HepG2 (cell line): ENCODE data around the gene SCNM1. TPM values are rescaled to one million over a fixed set of nuclear protein-coding genes. Genes with fewer than 3 reads are reported as not detected.

Source experiments
- BRCA1 ChIP-seq: sonication (generic); formaldehyde crosslinking; IDR thresholded peaks from 2 replicates; pipeline ENCODE4 v1.4.0; 2020; ENCODE audit warnings: missing genetic modification reagents
- HNRNPLL ChIP-seq: fragments of 200-400 bp; formaldehyde crosslinking; IDR thresholded peaks from 2 replicates; pipeline ENCODE4 v1.6.1; 2017; ENCODE audit warnings: mild to moderate bottlenecking, low read depth, low read length; ENCODE audit not compliant: poor library complexity, severe bottlenecking
- NFYB ChIP-seq: sonication (generic); formaldehyde crosslinking; IDR thresholded peaks from 2 replicates; pipeline ENCODE4 v1.4.0; 2020; ENCODE audit warnings: missing genetic modification reagents
- PCBP1 ChIP-seq: fragments of 200-400 bp; formaldehyde crosslinking; IDR thresholded peaks from 2 replicates; pipeline ENCODE4 v1.6.1; 2017; ENCODE audit warnings: mild to moderate bottlenecking, low read depth, low read length, borderline replicate concordance
- PCBP2 ChIP-seq: fragments of 200-400 bp; formaldehyde crosslinking; optimal IDR thresholded peaks from 2 replicates; pipeline ENCODE3; 2018; ENCODE audit warnings: low read length, low read depth; ENCODE audit not compliant: poor library complexity, severe bottlenecking
- SALL2 ChIP-seq: sonication (generic); formaldehyde crosslinking; IDR thresholded peaks from 2 replicates; pipeline ENCODE4 v1.8.1; 2023; ENCODE audit warnings: mild to moderate bottlenecking, missing genetic modification reagents, inconsistent platforms
- SMAD9 ChIP-seq: sonication (generic); formaldehyde crosslinking; IDR thresholded peaks from 2 replicates; pipeline ENCODE4 v1.5.1; 2020; ENCODE audit warnings: mild to moderate bottlenecking, missing genetic modification reagents
- polyA plus RNA-seq, 8 experiments: library from polyadenylated mRNA; depleted of rRNA in 3 of 8; stranded (reverse) in 7 of 8; unstranded in 1 of 8; fragments of >200 nt; fragmentation: Illumina TruSeq in 4 of 8; extraction: Trizol in 4 of 8; gene quantifications; 2 replicates each; pipeline versions ENCODE4 v1.2.1 to v1.2.3, GENCODE V29; 2011 to 2016; ENCODE audit warnings: low read depth in 4 of 8, missing spikeins in 1 of 8, mixed read lengths in 1 of 8; ENCODE audit not compliant: insufficient read depth in 1 of 8
- total RNA-seq, 5 experiments: library from RNA; depleted of rRNA; stranded (reverse); fragments of >200 nt; fragmentation: Illumina TruSeq; extraction: Trizol; gene quantifications; 2 replicates each; pipeline ENCODE4 v1.2.3, GENCODE V29; 2016; ENCODE audit warnings: low read depth in 1 of 5
- TF ChIP-seq, protein P1 (sequence below): sonication (generic); formaldehyde crosslinking; IDR thresholded peaks from 2 replicates; pipeline ENCODE4 v1.4.0; 2020; ENCODE audit warnings: mild to moderate bottlenecking, missing genetic modification reagents
- TF ChIP-seq, protein P2 (sequence below): sonication (generic); formaldehyde crosslinking; IDR thresholded peaks from 2 replicates; pipeline ENCODE4 v1.5.1; 2020; ENCODE audit warnings: missing genetic modification reagents, mild to moderate bottlenecking, borderline replicate concordance
- TF ChIP-seq, protein P3 (sequence below): sonication (generic); formaldehyde crosslinking; IDR thresholded peaks from 2 replicates; pipeline ENCODE4 v1.4.0; 2020; ENCODE audit warnings: mild to moderate bottlenecking, missing genetic modification reagents
- TF ChIP-seq, protein P4 (sequence below): IDR thresholded peaks from 2 replicates; pipeline ENCODE4 v1.6.1; 2016; ENCODE audit warnings: missing compliant biosample characterization, missing genetic modification reagents, borderline replicate concordance
- TF ChIP-seq, protein P5 (sequence below): sonication (generic); formaldehyde crosslinking; IDR thresholded peaks from 2 replicates; pipeline ENCODE4 v1.5.0; 2020; ENCODE audit warnings: missing genetic modification reagents

SCNM1 gene
- total and polyA plus RNA-seq, 2 of the 13 experiments (the other 11 are each of a cell fraction or from before 2014, with no cell fraction given), result 16.3 to 31.5 TPM

GRCh38 chr1:151198254-151199127 lies 32.5 kb downstream of the SCNM1 start, which contains the start of gene PIP5K1A (continued):
- TF ChIP-seq, protein P1, sequence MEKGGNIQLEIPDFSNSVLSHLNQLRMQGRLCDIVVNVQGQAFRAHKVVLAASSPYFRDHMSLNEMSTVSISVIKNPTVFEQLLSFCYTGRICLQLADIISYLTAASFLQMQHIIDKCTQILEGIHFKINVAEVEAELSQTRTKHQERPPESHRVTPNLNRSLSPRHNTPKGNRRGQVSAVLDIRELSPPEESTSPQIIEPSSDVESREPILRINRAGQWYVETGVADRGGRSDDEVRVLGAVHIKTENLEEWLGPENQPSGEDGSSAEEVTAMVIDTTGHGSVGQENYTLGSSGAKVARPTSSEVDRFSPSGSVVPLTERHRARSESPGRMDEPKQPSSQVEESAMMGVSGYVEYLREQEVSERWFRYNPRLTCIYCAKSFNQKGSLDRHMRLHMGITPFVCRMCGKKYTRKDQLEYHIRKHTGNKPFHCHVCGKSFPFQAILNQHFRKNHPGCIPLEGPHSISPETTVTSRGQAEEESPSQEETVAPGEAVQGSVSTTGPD, result no peak
- TF ChIP-seq, protein P2, sequence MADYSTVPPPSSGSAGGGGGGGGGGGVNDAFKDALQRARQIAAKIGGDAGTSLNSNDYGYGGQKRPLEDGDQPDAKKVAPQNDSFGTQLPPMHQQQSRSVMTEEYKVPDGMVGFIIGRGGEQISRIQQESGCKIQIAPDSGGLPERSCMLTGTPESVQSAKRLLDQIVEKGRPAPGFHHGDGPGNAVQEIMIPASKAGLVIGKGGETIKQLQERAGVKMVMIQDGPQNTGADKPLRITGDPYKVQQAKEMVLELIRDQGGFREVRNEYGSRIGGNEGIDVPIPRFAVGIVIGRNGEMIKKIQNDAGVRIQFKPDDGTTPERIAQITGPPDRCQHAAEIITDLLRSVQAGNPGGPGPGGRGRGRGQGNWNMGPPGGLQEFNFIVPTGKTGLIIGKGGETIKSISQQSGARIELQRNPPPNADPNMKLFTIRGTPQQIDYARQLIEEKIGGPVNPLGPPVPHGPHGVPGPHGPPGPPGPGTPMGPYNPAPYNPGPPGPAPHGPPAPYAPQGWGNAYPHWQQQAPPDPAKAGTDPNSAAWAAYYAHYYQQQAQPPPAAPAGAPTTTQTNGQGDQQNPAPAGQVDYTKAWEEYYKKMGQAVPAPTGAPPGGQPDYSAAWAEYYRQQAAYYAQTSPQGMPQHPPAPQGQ (CRISPR knock-in tag), result no peak
- TF ChIP-seq, protein P3, sequence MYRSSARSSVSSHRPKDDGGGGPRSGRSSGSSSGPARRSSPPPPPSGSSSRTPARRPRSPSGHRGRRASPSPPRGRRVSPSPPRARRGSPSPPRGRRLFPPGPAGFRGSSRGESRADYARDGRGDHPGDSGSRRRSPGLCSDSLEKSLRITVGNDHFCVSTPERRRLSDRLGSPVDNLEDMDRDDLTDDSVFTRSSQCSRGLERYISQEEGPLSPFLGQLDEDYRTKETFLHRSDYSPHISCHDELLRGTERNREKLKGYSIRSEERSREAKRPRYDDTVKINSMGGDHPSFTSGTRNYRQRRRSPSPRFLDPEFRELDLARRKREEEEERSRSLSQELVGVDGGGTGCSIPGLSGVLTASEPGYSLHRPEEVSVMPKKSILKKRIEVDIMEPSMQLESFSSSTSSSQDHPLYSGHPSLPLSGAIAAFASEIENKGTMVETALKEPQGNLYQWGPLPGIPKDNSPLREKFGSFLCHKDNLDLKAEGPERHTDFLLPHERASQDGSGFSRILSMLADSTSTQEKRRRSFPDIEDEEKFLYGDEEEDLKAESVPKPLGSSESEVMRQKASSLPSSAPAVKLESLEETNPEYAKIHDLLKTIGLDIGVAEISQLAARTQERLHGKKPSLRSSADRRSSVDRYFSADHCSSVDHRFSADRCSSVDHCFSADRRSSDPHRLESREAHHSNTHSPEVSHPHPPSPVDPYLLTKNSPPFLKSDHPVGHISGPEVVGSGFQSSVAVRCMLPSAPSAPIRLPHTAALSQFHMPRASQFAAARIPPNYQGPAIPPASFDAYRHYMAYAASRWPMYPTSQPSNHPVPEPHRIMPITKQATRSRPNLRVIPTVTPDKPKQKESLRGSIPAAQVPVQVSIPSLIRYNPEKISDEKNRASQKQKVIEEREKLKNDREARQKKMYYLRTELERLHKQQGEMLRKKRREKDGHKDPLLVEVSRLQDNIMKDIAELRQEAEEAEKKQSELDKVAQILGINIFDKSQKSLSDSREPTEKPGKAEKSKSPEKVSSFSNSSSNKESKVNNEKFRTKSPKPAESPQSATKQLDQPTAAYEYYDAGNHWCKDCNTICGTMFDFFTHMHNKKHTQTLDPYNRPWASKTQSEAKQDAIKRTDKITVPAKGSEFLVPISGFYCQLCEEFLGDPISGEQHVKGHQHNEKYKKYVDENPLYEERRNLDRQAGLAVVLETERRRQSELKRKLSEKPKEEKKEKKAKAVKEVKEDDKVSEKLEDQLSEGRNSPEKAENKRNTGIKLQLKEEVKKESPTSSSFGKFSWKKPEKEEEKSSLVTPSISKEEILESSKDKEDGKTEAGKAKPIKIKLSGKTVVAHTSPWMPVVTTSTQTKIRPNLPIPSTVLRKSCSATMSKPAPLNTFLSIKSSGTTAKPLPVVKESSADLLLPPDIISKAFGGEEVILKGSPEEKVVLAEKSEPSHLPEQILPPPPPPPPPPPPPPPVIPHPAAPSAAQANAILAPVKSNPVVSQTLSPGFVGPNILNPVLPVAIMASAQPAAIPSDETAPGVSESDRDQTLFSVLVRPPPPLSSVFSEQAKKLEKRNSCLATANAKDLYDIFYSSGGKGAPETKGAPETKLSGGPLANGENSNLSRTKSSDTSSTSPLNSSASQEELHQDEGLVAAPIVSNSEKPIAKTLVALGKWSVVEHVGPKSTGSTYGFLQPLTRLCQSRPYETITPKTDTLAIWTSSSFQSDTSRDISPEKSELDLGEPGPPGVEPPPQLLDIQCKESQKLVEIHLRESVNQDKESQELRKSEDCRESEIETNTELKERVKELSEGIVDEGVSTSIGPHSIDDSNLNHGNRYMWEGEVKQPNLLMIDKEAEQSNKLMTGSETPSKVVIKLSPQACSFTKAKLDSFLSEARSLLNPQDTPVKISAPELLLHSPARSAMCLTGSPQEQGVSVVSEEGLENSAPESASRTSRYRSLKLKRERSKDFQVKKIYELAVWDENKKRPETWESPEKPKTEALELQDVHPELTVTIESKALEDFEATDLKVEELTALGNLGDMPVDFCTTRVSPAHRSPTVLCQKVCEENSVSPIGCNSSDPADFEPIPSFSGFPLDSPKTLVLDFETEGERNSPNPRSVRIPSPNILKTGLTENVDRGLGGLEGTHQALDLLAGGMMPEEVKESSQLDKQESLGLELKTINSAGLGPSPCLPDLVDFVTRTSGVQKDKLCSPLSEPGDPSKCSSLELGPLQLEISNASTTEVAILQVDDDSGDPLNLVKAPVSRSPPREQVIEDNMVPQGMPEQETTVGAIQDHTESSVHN (CRISPR knock-in tag), result no peak; the same call in 1 of the 2 replicates
- TF ChIP-seq, protein P4, sequence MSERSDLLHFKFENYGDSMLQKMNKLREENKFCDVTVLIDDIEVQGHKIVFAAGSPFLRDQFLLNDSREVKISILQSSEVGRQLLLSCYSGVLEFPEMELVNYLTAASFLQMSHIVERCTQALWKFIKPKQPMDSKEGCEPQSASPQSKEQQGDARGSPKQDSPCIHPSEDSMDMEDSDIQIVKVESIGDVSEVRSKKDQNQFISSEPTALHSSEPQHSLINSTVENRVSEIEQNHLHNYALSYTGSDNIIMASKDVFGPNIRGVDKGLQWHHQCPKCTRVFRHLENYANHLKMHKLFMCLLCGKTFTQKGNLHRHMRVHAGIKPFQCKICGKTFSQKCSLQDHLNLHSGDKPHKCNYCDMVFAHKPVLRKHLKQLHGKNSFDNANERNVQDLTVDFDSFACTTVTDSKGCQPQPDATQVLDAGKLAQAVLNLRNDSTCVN (CRISPR knock-in tag), result no peak
- no peak for TF ChIP-seq BRCA1 (CRISPR knock-in tag)
- TF ChIP-seq PCBP1, result no peak
- TF ChIP-seq SALL2 (CRISPR knock-in tag), result peak; percentile 81
- TF ChIP-seq PCBP2, result no peak
- peak; percentile 82 for TF ChIP-seq NFYB (CRISPR knock-in tag)
- TF ChIP-seq SMAD9 (CRISPR knock-in tag), result peak; percentile 68; the same call in 1 of the 2 replicates
- TF ChIP-seq, protein P5, sequence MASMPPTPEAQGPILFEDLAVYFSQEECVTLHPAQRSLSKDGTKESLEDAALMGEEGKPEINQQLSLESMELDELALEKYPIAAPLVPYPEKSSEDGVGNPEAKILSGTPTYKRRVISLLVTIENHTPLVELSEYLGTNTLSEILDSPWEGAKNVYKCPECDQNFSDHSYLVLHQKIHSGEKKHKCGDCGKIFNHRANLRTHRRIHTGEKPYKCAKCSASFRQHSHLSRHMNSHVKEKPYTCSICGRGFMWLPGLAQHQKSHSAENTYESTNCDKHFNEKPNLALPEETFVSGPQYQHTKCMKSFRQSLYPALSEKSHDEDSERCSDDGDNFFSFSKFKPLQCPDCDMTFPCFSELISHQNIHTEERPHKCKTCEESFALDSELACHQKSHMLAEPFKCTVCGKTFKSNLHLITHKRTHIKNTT (CRISPR knock-in tag), result no peak
- TF ChIP-seq HNRNPLL, result peak; percentile 61
